Upper lobe of left lung (tissue), 6 donors: Measurements from ENCODE around the gene KRIT1. TPM values are rescaled to one million over a fixed set of nuclear protein-coding genes. Genes with fewer than 3 reads are reported as not detected.

Experiments
- ATAC-seq, 2 donors: fragments of 200-7000 bp; cut with Tn5 transposase; one replicate each; pipeline ENCODE4 v1.9.1; 2022; ENCODE audit warnings: mild to moderate bottlenecking in 2 of 2, moderate library complexity in 2 of 2; ENCODE audit not compliant: low FRiP score in 2 of 2
- DNase-seq, 2 donors: peaks; one replicate each; pipeline ENCODE4 v3.0.0-alpha.2; 2019 to 2020
- H3K27ac ChIP-seq, 4 donors: fragments of 200-600 bp; sonication (generic); one replicate each; pipeline ENCODE4 v1.5.1; 2016 to 2019
- H3K27me3 ChIP-seq, 4 donors: fragments of 200-600 bp; sonication (generic); one replicate each; pipeline ENCODE4 v1.5.1; 2017 to 2019
- H3K36me3 ChIP-seq, 4 donors: fragments of 200-600 bp; sonication (generic); one replicate each; pipeline ENCODE4 v1.5.1; 2016 to 2019
- H3K4me1 ChIP-seq, 4 donors: fragments of 200-600 bp; sonication (generic); one replicate each; pipeline ENCODE4 v1.5.1; 2018 to 2019
- H3K4me3 ChIP-seq, 4 donors: fragments of 200-600 bp; sonication (generic); one replicate each; pipeline ENCODE4 v1.5.1; 2017 to 2019; ENCODE audit warnings: mild to moderate bottlenecking in 2 of 4, moderate library complexity in 1 of 4
- H3K9me3 ChIP-seq, 4 donors: fragments of 200-600 bp; sonication (generic); one replicate each; pipeline ENCODE4 v1.5.1; 2018 to 2019
- EP300 ChIP-seq, 4 donors: sonication (generic); formaldehyde crosslinking; IDR thresholded peaks; one replicate each; pipeline ENCODE4 v1.5.1; 2017; ENCODE audit warnings: antibody characterized with exemption in 4 of 4, control low read depth in 2 of 4
- POLR2A ChIP-seq, 4 donors: fragments of 450-650 bp; IDR thresholded peaks; one replicate each; pipeline ENCODE4 v1.5.1; 2016 to 2017; ENCODE audit warnings: antibody characterized with exemption in 4 of 4, mild to moderate bottlenecking in 2 of 4
- POLR2AphosphoS5 ChIP-seq, 2 donors: sonication (generic); formaldehyde crosslinking; IDR thresholded peaks; one replicate each; pipeline ENCODE4 v1.5.1; 2017; ENCODE audit warnings: antibody characterized with exemption in 2 of 2
- WGBS, 2 donors: methylation state at CpG; one replicate each; pipeline ENCODE4 v1.1.5; 2017 to 2018; 5-methylcytosine and 5-hydroxymethylcytosine counted together
- total RNA-seq, 6 donors: library from RNA; depleted of rRNA in 4 of 6; stranded (reverse); fragments of >200 nt in 4 of 6; gene quantifications; one replicate each; pipeline versions ENCODE4 v1.1.0 to v1.2.1, GENCODE V29; 2016 to 2021
- TF ChIP-seq, protein P1 (sequence below), 6 experiments: fragments of 450-650 bp in 4 of 6; fragments of 200-600 bp in 2 of 6; sonication (generic) in 2 of 6; IDR thresholded peaks; one replicate each; pipeline ENCODE4 v1.5.1; 2016 to 2019; ENCODE audit warnings: antibody characterized with exemption in 6 of 6
- donor health status: DM: no; HTN: no; CAD: no; lungs with moderate emphysema.
- donor health status: DM: no; HTN: yes; CAD: no; lungs with severe emphysema.

Gene KRIT1
- total RNA-seq, result 100 to 1,000 TPM in 2 of 6 donors, 10 to 100 TPM in 4; 36.8 to 173 (median 56.2) TPM

DNA sequence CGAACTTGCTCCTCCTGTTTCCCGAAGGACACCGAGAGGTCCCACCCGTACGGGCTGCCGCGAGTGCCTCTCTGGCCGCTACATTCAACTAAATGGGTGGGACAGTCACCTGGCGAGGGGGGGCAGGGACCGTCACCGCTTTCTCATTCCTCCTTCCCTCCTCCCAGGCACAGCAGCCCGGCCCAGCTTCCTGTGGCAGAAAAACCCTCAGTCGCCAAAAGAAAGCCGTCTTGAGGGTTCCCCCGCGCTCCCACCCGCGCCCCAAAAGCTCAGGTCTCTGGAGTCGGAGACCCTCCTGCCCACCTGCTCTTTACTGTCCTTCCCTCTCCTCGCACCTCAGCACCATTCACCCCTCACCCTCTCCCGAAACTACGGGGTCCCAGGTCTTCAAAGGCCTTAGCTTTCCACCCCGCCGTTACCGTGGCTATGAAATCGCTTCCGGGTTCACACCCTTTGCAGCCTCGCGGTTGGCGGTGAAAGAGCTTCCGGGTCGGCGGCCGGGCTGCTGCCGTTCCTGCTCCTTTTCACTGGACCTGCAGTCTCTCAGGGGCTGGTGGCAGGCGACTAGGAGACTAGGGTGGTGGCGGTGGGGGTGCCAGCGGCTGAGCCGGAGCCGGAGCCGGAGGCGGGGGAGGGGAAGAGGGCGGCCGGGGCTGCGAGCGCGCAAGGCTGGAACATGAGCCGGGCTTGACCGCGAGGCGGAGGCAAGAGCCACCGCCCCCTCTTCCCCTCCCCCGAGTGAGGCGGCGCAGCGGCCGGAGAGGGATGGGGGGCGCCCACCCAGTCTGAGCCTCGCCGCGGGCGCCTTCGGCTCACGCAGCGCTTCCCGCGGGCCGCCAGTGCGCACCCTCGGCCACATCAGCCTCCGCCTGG is at the start of gene KRIT1, which contains the start of gene ANKIB1:
Gene KRIT1 (minus strand): TSS at position 428 of the 873 bp plus-strand sequence. CDS start 3,779 bp downstream, outside the sequence.
Gene ANKIB1 (plus strand): TSS at position 488 of the 873 bp plus-strand sequence. CDS start 49,005 bp downstream, outside the sequence.
- peak within 1 kb of the TSS; percentile 82 to 99 (median 90) for H3K4me3 ChIP-seq
- 0% methylated on average over 23 to 53 of the region's 71 CpGs for WGBS, 2 donors
- H3K4me1 ChIP-seq, result peaks cover 28 to 44% (median 36%) of the 10 kb centered on the region in 4 donors
- H3K9me3 ChIP-seq, result no peaks in the 10 kb centered on the region
- peak; percentile 95 to 97 for ATAC-seq
- H3K27ac ChIP-seq, result peak within 1 kb of the TSS; percentile 87 to 94 (median 92)
- peak; percentile 90 to 96 for DNase-seq
- H3K27me3 ChIP-seq, result no peaks in the 10 kb centered on the region
- TF ChIP-seq EP300 (IDR thresholded peaks at IDR 0.05) (peak in 1 of 4 donors; percentile 20), POLR2A (IDR thresholded peaks at IDR 0.05) (peak in 1 of 4 donors; percentile 76), POLR2AphosphoS5 (IDR thresholded peaks at IDR 0.05) (peak; percentile 80 to 91)
- TF ChIP-seq, protein P1, sequence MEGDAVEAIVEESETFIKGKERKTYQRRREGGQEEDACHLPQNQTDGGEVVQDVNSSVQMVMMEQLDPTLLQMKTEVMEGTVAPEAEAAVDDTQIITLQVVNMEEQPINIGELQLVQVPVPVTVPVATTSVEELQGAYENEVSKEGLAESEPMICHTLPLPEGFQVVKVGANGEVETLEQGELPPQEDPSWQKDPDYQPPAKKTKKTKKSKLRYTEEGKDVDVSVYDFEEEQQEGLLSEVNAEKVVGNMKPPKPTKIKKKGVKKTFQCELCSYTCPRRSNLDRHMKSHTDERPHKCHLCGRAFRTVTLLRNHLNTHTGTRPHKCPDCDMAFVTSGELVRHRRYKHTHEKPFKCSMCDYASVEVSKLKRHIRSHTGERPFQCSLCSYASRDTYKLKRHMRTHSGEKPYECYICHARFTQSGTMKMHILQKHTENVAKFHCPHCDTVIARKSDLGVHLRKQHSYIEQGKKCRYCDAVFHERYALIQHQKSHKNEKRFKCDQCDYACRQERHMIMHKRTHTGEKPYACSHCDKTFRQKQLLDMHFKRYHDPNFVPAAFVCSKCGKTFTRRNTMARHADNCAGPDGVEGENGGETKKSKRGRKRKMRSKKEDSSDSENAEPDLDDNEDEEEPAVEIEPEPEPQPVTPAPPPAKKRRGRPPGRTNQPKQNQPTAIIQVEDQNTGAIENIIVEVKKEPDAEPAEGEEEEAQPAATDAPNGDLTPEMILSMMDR (IDR thresholded peaks at IDR 0.05), result peak in 5 of 6 experiments; percentile 8 to 52 (median 25)
- peaks cover 0 to 6% (median 3%) of the 10 kb centered on the region in 4 donors for H3K36me3 ChIP-seq

DNA sequence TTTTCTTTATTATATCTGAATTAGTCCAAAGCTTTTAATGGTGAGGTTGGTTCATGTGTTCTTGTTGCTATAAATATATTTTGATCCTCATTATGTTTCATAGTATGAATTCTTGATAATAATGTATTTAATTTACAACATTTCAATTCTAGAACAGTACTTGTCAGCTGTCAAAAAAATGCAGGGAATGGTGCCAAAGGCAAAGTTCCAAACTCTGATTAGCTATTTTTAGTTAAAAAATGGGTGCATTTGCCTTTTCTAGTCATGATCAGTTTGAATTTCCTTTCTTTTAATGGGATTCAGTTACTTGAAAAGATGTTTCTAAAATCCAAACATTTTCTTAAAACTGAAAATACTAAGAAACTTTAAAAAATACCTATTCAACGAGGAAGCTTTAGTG is 49.7 kb upstream of the KRIT1 start:
- peak overlapping the region in 1 of 4 donors; percentile 45 for H3K27ac ChIP-seq
- TF ChIP-seq EP300 (IDR thresholded peaks at IDR 0.05), result no peak
- TF ChIP-seq POLR2A (IDR thresholded peaks at IDR 0.05), result no peak
- TF ChIP-seq POLR2AphosphoS5 (IDR thresholded peaks at IDR 0.05), result no peak
- TF ChIP-seq, protein P1 (IDR thresholded peaks at IDR 0.05), result no peak
- no peak overlapping the region for H3K4me3 ChIP-seq
- H3K9me3 ChIP-seq, result no peaks in the 10 kb centered on the region
- peaks cover 4 to 11% (median 7%) of the 10 kb centered on the region in 4 donors for H3K4me1 ChIP-seq
- peaks cover 0 to 5% (median 0%) of the 10 kb centered on the region in 4 donors for H3K36me3 ChIP-seq
- DNase-seq (no peak), ATAC-seq (no peak)
- H3K27me3 ChIP-seq, result no peaks in the 10 kb centered on the region
- WGBS, 2 donors, result 63 to 76% methylated on average over 1 of the region's 1 CpG

DNA sequence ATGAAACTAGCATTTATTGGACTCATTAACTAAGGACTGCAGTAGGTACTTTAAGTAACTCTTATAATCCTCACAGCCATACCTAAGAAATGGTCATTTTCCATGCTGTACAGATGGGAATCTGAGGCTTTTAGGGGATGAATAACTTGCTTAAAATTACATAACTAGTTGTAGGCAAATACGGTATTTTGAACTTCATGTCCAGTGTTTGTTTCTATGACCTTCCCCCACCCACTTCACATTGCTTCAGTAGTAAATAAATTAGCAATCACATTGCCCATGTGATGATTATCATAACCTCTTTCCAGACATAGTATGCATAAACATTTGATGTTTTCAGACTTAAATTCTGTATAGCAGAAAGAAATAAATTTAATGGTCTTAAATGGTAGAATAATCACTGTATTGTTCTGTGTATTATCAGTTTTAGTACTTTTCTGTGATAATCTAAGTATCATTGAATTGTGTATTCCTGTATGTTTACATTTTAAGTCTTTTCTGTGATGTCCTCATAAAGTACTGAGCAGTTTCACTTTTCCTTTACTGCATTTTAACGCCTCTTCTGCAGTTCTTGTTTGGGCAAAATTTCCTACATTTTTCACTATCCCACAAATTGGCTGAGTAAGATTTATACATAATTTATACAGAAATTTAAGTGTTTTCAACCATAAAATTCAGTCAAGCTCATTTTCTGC is 48.3 kb upstream of the KRIT1 start:
- Histone ChIP-seq H3K27ac (peak overlapping the region in 3 of 4 donors; percentile 9 to 45 (median 14)), H3K27me3 (no peaks in the 10 kb centered on the region), H3K36me3 (peaks cover 0 to 4% (median 0%) of the 10 kb centered on the region in 4 donors), H3K4me1 (peaks cover 4 to 11% (median 7%) of the 10 kb centered on the region in 4 donors), H3K4me3 (peak overlapping the region in 2 of 4 donors; percentile 19 to 36), H3K9me3 (no peaks in the 10 kb centered on the region)
- TF ChIP-seq, protein P1 (IDR thresholded peaks at IDR 0.05), result no peak
- TF ChIP-seq POLR2AphosphoS5 (IDR thresholded peaks at IDR 0.05), result no peak
- no peak for TF ChIP-seq POLR2A (IDR thresholded peaks at IDR 0.05)
- no peak for TF ChIP-seq EP300 (IDR thresholded peaks at IDR 0.05)
- DNase-seq, result no peak
- ATAC-seq, result no peak
- WGBS, 2 donors, result 36 to 40% methylated on average over 2 of the region's 2 CpGs

DNA sequence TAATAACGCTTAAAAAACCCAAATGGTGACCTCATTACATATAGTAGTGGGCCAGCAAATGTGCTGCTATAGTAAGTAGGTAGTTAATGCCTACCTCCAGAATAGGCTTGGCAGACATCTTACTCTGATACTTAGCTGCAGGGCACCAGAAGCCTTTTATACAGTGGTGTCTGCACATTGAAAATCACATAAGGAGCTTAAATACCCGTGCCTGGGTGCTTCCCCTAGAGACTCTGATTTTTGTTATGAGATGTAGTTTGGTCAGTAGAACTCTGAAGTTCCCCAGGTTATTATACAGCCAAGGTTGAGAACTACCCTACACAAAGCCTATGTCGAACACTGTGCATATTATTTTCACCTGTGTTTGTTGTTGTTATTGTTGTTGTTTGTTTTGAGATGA is 47.3 kb upstream of the KRIT1 start:
- TF ChIP-seq POLR2AphosphoS5 (IDR thresholded peaks at IDR 0.05), result no peak
- TF ChIP-seq EP300 (IDR thresholded peaks at IDR 0.05), result no peak
- no peak for TF ChIP-seq POLR2A (IDR thresholded peaks at IDR 0.05)
- TF ChIP-seq, protein P1 (IDR thresholded peaks at IDR 0.05), result no peak
- Histone ChIP-seq H3K9me3 (no peaks in the 10 kb centered on the region), H3K4me3 (no peak overlapping the region), H3K27ac (peak overlapping the region in 2 of 4 donors; percentile 0 to 45), H3K36me3 (no peaks in the 10 kb centered on the region), H3K27me3 (no peaks in the 10 kb centered on the region), H3K4me1 (peaks cover 4 to 11% (median 7%) of the 10 kb centered on the region in 4 donors)
- no peak for DNase-seq
- 86 to 92% methylated on average over 2 to 3 of the region's 3 CpGs for WGBS, 2 donors
- ATAC-seq, result no peak
